Epithelial cell of esophagus (primary cell): ENCODE results near the gene TNFSF9.

Experiments
- DNase-seq: peaks from one replicate; pipeline ENCODE4 v3.0.0; 2010; ENCODE audit warnings: low read depth
- H3K4me3 ChIP-seq: 2 replicates; pipeline ENCODE4 v1.5.1; 2011; ENCODE audit warnings: mild to moderate bottlenecking, low read length, control low read depth
- CTCF ChIP-seq: IDR thresholded peaks from 2 replicates; pipeline ENCODE4 v1.5.1; 2011; ENCODE audit warnings: low read depth, mild to moderate bottlenecking, low read length, control low read depth, inconsistent platforms; ENCODE audit not compliant: insufficient read depth; ENCODE audit errors: missing control alignments

Gene TNFSF9, protein sequence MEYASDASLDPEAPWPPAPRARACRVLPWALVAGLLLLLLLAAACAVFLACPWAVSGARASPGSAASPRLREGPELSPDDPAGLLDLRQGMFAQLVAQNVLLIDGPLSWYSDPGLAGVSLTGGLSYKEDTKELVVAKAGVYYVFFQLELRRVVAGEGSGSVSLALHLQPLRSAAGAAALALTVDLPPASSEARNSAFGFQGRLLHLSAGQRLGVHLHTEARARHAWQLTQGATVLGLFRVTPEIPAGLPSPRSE

GRCh38 chr19:6530386-6531162, at the start of gene TNFSF9:
Gene TNFSF9, plus strand, starts transcription at chr19:6531026. Its CDS starts 11 bp downstream, at chr19:6531037.
- peak within 1 kb of the TSS; percentile 93 for H3K4me3 ChIP-seq
- TF ChIP-seq CTCF: no peak
- peak; percentile 87 for DNase-seq

- H3K4me3 ChIP-seq: no peak within 1 kb of the TSS
- no peak for TF ChIP-seq CTCF
- no peak for DNase-seq
Observed at GRCh38 chr19:6481541-6482342, 49.1 kb upstream of the TNFSF9 start, which contains the start of gene DENND1C. Gene DENND1C, minus strand, starts transcription at chr19:6481787. Its CDS starts 92 bp downstream, at chr19:6481695.

GRCh38 chr19:6482343-6482686, 48.5 kb upstream of the TNFSF9 start:
- TF ChIP-seq CTCF: no peak
- DNase-seq: no peak
- no peak overlapping the region for H3K4me3 ChIP-seq

GRCh38 chr19:6483235-6483634, 47.6 kb upstream of the TNFSF9 start:
- no peak for DNase-seq
- TF ChIP-seq CTCF: no peak
- no peak overlapping the region for H3K4me3 ChIP-seq

DNA sequence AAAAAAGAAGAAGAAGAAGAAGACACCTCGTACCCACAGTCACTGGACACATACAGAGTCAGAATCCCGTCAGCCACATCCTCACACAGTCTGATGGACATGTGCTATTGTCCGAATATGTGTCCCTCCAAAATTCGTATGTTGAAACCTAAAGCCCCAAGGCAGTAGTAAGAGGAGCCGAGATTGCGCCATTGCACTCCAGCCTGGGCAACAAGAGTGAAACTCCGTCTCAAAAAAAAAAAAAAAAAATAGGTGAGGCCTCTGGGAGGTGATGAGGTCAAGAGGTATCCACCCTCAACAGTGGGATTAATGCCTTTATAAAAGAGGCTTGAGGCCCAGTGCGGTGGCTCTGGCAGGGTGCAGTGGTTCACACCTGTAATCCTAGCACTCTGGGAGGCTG, 46.6 kb upstream of the TNFSF9 start:
- DNase-seq: no peak
- TF ChIP-seq CTCF: no peak
- H3K4me3 ChIP-seq: no peak overlapping the region

DNA sequence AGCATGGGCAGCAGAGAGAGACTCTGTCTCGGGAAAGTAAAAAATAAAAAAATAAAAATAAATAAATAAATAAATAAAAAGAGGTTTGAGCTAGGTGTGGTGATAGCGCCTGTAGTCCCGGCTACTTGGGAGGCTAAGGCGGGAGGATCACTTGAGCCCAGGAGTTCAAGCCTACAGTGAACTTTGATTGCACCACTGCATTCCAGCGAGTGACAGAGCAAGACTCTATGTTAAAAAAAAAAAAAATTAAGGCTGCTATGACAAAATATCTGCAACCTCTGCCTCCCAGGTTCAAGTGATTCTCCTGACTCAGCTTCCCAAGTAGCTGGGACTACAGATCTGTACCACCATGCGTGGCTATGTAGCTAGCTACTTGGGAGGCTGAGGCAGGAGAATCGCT, 46.0 kb upstream of the TNFSF9 start:
- H3K4me3 ChIP-seq: no peak overlapping the region
- TF ChIP-seq CTCF: no peak
- no peak for DNase-seq
